Skeletal muscle tissue (tissue), 4 donors: ENCODE results near the gene WDR33. TPM values are rescaled to one million over a fixed set of nuclear protein-coding genes. Genes with fewer than 3 reads are reported as not detected.

Source experiments
- H3K27ac ChIP-seq: one replicate; pipeline ENCODE4 v1.7.0; 2013; ENCODE audit warnings: mild to moderate bottlenecking, low read depth, low read length, inconsistent platforms
- H3K27me3 ChIP-seq, 3 donors: one replicate each; pipeline ENCODE4 v1.7.0; 2013; ENCODE audit warnings: low read length in 3 of 3; ENCODE audit not compliant: control insufficient read depth in 3 of 3, insufficient read depth in 3 of 3
- H3K36me3 ChIP-seq, 3 donors: one replicate each; pipeline ENCODE4 v1.7.0; 2013; ENCODE audit warnings: low read length in 3 of 3; ENCODE audit not compliant: control insufficient read depth in 3 of 3, insufficient read depth in 3 of 3
- H3K4me1 ChIP-seq, 3 donors: one replicate each; pipeline ENCODE4 v1.7.0; 2013; ENCODE audit warnings: low read length in 3 of 3, mild to moderate bottlenecking in 3 of 3; ENCODE audit not compliant: control insufficient read depth in 3 of 3, insufficient read depth in 3 of 3
- H3K4me3 ChIP-seq, 3 donors: one replicate each; pipeline ENCODE4 v1.7.0; 2013; ENCODE audit warnings: low read length in 3 of 3
- H3K9ac ChIP-seq, 3 donors: one replicate each; pipeline ENCODE4 v1.7.0; 2013; ENCODE audit warnings: low read length in 3 of 3, mild to moderate bottlenecking in 3 of 3, moderate library complexity in 2 of 3, low read depth in 1 of 3
- H3K9me3 ChIP-seq, 3 donors: one replicate each; pipeline ENCODE4 v1.7.0; 2013; ENCODE audit warnings: low read length in 3 of 3; ENCODE audit not compliant: control insufficient read depth in 3 of 3
- total RNA-seq: library from RNA; depleted of rRNA; stranded (reverse); fragments of >200 nt; gene quantifications from one replicate; pipeline ENCODE4 v1.2.3, GENCODE V29; 2014
- donor health status: Osteomylitis.

WDR33 gene
- total RNA-seq, 1 donor from 2014 or later, result 41.2 TPM

DNA sequence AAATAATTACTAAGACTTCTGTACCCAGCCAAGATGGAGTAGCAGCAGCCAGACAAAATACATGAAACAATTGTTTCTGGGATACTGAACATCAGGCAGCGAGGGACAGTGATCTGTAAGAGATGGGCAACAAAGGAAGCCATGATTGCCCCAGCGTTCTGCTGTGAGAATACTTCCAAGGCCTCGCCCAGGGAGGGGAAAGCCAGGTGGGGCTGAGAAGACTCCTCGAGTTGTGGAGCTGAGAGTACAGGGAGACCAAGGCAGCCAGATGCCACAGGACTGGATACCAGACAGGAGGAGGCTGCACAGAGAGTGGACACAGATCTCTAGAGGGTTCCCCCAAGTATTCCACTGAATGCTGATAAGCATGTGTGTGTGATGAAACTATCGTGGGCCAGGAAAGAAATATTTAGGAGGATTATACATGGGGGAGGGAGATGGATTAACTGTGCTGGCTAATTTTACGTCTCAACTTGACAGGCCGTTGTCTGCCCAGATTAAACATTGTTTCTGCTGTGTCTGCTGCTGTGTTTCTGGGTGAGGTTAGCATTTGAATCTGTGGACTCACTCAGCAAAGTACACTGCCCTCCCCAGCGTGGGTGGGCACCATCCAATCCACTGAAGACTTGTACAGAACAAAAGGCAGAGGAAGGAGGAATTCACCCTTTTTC is 125.4 kb downstream of the WDR33 start:
- H3K9ac ChIP-seq, result no peak overlapping the region
- no peak overlapping the region for H3K27ac ChIP-seq
- peaks cover 0 to 6% (median 0%) of the 10 kb centered on the region in 3 donors for H3K27me3 ChIP-seq
- no peaks in the 10 kb centered on the region for H3K9me3 ChIP-seq
- H3K36me3 ChIP-seq, result no peaks in the 10 kb centered on the region
- H3K4me1 ChIP-seq, result peaks cover 7 to 14% (median 11%) of the 10 kb centered on the region in 3 donors
- no peak overlapping the region for H3K4me3 ChIP-seq

DNA sequence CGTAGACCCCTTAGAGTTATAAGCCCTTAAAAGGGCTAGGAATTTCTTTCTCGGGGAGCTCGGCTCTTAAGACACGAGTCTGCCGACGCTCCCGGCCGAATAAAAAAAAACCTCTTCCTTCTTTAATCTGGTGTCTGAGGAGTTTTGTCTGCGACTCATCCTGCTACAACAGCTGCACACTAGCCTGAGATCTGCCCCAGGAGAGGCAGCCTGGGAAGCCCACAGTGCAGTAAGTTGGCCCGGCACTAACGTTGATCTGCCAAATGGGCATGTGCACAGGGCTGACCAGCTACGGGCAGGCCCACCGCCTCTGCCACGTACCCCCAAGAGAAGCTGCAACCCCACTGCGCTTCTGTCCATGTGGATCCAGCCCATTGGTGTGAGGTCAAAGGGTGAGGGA is 127.2 kb downstream of the WDR33 start:
- Histone ChIP-seq H3K9ac (no peak overlapping the region), H3K27ac (no peak overlapping the region), H3K9me3 (no peaks in the 10 kb centered on the region), H3K36me3 (no peaks in the 10 kb centered on the region), H3K4me1 (peaks cover 7 to 21% (median 11%) of the 10 kb centered on the region in 3 donors), H3K4me3 (no peak overlapping the region), H3K27me3 (peaks cover 0 to 10% (median 0%) of the 10 kb centered on the region in 3 donors)

DNA sequence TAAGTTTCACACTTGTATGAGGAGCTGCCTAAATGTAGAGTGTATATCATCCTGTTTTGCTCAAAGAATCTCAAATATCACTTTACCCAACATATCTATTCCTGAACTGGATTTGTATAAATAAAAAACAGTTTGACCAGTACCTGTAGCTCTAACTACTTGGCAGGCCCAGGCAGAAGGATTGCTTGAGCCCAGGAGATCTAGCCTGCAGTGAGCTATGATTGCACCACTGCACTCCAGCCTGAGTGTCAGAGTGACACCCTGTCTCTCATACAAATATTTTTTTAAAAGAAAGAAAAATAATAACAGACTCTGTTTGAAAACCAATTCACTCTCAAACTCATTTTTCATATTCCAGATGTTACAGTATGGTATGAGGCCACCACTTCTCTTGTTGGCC is 127.9 kb downstream of the WDR33 start:
- no peaks in the 10 kb centered on the region for H3K9me3 ChIP-seq
- peaks cover 7 to 21% (median 11%) of the 10 kb centered on the region in 3 donors for H3K4me1 ChIP-seq
- no peaks in the 10 kb centered on the region for H3K36me3 ChIP-seq
- H3K27ac ChIP-seq, result no peak overlapping the region
- no peak overlapping the region for H3K9ac ChIP-seq
- H3K4me3 ChIP-seq, result no peak overlapping the region
- peaks cover 0 to 17% (median 3%) of the 10 kb centered on the region in 3 donors for H3K27me3 ChIP-seq

DNA sequence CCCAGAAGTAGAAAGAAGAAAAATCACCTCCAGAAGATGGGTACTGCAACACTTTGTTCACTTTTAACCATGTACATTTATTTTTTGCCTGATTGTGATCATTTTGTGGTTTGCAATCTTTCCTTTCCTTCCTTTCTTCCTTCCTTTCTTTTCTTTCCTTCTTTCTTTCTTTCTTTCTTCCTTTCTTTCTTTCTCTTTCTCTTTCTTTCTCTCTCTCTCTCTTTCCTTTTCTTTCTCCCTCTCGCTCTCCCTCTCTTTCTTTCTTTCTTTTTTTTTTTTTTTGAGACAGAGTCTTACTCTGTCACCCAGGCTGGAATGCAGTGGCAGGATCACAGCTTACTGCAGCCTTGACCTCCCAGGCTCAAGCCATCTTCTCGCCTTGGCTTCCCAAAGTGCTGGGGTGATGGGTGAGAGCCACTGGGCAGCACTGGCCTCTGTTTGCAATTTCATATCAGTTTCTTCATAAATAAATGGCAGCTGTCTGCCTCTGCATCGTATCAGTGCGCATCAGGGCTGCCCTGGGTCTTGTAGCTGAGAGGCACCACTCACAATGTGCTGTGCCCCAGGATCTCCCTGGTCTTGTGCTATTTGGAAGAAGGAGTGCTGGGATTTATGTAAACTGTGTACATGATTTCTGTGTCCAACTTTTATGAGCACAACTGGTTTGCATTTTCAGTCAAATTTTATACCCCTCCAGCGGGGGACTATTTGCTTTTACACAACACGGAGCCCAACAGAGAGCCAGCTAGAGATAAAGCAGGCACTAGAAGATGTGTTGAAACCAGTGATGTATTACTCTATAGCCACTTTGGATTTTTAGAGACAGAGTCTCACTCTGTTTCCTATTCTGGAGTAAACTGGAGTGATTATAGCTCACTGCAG is 128.8 kb downstream of the WDR33 start:
- Histone ChIP-seq H3K4me1 (peaks cover 7 to 21% (median 11%) of the 10 kb centered on the region in 3 donors), H3K27ac (no peak overlapping the region)

DNA sequence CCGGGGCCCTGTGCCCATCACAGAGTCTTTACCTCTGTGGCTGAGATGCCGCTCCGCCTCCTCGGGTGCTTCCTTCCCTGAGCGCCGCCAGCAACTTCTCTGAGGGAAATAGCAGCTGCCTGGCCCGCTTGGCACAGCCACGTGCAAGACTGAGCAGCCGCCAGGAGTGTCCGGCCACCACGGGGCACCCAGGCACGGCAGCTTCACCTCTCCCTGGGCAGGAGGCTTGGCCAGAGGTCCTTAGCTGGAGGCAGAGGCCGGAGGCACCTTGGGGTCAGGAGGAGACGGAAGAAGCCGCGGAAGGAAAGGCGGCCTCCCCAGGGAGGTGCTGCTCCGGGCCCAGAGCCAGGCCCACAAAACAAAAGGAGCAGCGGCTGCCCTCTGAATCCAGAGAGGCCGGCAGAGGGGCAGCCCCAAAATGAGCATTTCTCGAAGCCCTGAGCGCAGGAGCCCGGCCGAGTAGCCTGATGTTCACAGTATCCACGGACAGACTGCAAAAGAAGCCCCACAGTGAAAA is 129.6 kb downstream of the WDR33 start:
- H3K27ac ChIP-seq, result no peak overlapping the region
- peak overlapping the region in 1 of 3 donors; percentile 73 for H3K9ac ChIP-seq
- peak overlapping the region; percentile 42 to 65 (median 62) for H3K4me3 ChIP-seq
- peaks cover 11 to 27% (median 18%) of the 10 kb centered on the region in 3 donors for H3K4me1 ChIP-seq
- H3K27me3 ChIP-seq, result peaks cover 0 to 28% (median 9%) of the 10 kb centered on the region in 3 donors
- H3K9me3 ChIP-seq, result no peaks in the 10 kb centered on the region
- H3K36me3 ChIP-seq, result no peaks in the 10 kb centered on the region

More for the DNA sequence above, 128.8 kb downstream of the WDR33 start:
- peaks cover 0 to 20% (median 3%) of the 10 kb centered on the region in 3 donors for H3K27me3 ChIP-seq
- H3K9me3 ChIP-seq, result no peaks in the 10 kb centered on the region
- H3K9ac ChIP-seq, result no peak overlapping the region
- H3K4me3 ChIP-seq, result no peak overlapping the region
- no peaks in the 10 kb centered on the region for H3K36me3 ChIP-seq

DNA sequence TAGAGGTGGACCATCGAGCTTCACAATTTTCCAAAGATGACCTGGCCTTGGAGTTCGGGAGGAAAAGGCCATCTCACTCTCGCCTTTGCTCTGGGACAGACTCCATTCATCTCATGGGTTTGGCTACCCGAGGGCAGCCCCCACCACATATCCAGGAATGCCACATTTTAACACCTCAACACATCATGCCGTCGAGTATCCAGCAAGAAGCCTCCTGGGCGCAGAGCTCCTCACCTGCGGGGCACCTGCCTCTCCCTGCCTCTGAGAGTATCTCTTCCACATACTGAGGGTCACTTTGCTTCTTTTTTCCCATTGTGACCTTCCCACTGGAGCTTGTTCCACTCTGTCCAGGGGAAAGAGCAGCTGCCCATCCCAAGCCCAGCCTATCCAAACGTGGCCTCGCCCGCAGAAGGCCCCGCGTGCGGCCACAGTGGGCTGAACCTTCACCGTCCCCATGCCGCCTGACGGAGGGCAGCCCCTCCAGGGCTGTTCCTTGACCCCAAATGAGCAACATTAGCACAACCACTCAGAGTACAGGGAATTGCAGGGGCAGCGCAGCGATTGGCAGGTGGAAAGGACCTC is 130.2 kb downstream of the WDR33 start:
- peak overlapping the region; percentile 42 to 65 (median 62) for H3K4me3 ChIP-seq
- peak overlapping the region in 1 of 3 donors; percentile 73 for H3K9ac ChIP-seq
- H3K4me1 ChIP-seq, result peaks cover 15 to 30% (median 21%) of the 10 kb centered on the region in 3 donors
- no peaks in the 10 kb centered on the region for H3K9me3 ChIP-seq
- no peaks in the 10 kb centered on the region for H3K36me3 ChIP-seq
- H3K27ac ChIP-seq, result no peak overlapping the region
- H3K27me3 ChIP-seq, result peaks cover 0 to 32% (median 15%) of the 10 kb centered on the region in 3 donors

DNA sequence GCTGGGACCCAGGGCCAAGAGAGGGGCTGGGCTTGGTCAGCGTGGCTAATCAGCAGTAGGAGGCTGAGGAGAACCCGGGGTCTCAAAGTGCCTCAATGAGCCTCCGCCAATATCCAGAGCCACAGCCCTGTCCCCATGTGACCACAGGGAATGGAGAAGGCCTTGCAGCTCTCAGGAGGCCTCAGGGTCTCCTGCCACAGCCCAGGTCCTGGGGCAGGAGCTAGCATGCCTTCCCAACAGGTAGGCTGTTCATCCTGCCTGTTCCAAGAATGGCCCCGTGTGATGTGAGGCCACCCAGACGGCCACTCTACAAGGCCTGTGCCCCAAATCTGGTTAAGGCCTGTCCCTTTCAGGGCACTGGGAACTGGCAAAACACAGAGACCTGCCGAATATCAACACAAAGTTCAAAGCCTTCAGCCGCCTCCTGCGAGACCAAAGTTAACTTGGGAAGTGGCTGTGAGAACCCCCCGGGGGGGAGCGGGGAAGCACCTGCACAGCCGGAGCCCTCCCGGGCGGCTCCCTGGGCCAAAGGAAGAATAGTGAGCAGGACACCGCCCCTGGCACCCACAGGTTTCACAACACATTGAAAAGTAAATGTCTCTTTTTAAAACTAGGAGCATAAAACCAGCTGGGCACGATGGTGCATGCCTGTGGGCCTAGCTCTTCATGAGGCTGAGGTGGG is 131.2 kb downstream of the WDR33 start:
- Histone ChIP-seq H3K9ac (peak overlapping the region in 1 of 3 donors; percentile 25), H3K27me3 (peaks cover 0 to 32% (median 18%) of the 10 kb centered on the region in 3 donors), H3K4me1 (peaks cover 17 to 34% (median 23%) of the 10 kb centered on the region in 3 donors), H3K36me3 (no peaks in the 10 kb centered on the region), H3K4me3 (no peak overlapping the region), H3K9me3 (no peaks in the 10 kb centered on the region), H3K27ac (no peak overlapping the region)

DNA sequence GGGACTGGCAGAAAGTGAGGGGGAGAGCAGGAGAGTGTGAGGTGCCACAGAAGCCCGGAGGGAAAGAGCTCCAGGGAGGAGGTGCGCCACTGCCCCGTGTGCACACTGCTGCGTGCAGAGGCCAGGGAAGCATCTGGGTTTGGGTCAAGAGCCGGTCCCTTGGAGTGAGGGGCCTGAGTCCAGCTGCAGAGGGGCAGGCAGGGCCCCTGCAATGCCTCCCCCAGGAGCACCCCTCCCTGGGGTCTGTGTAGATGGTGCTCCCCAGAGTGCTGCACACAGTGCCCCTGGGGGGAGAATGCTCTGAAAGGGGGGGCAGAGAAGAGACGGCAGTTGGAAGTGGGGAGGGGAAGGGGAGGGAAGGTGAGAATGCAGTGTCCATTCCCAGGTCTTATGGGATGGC is 132.0 kb downstream of the WDR33 start:
- H3K9me3 ChIP-seq, result no peaks in the 10 kb centered on the region
- no peak overlapping the region for H3K4me3 ChIP-seq
- peaks cover 17 to 40% (median 23%) of the 10 kb centered on the region in 3 donors for H3K4me1 ChIP-seq
- no peak overlapping the region for H3K27ac ChIP-seq
- no peaks in the 10 kb centered on the region for H3K36me3 ChIP-seq
- H3K27me3 ChIP-seq, result peaks cover 0 to 38% (median 25%) of the 10 kb centered on the region in 3 donors
- H3K9ac ChIP-seq, result no peak overlapping the region

DNA sequence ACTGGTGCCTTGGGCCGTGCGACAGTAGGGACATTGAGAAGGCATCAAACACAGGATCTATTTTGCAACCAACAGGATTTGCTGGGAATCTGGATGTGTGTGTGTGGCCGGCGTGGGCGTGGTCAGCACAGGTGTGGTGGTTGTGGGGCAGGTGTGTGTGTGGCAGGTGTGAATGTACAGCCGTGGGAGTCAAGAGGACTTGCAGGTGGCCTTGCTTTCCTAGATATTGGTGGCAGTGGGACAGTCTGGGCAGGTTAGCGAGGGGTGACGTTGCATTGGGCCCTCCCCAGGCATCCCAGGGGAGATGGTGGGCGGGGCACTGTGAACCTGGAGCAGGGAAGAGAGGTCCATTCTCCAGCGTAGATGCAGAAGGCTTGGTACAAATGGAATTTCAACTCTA is 132.4 kb downstream of the WDR33 start:
- Histone ChIP-seq H3K27me3 (peaks cover 0 to 38% (median 27%) of the 10 kb centered on the region in 3 donors), H3K4me1 (peaks cover 17 to 37% (median 25%) of the 10 kb centered on the region in 3 donors)

More for the DNA sequence above, 132.4 kb downstream of the WDR33 start:
- H3K36me3 ChIP-seq, result no peaks in the 10 kb centered on the region
- H3K27ac ChIP-seq, result no peak overlapping the region
- H3K9ac ChIP-seq, result no peak overlapping the region
- H3K9me3 ChIP-seq, result no peaks in the 10 kb centered on the region
- H3K4me3 ChIP-seq, result no peak overlapping the region
